GM12878 (cell line): ENCODE measurements around the gene BAHD1. TPM values are rescaled to one million over a fixed set of nuclear protein-coding genes. Genes with fewer than 3 reads are reported as not detected.
A peak's percentile ranks its signal among the peaks of the same experiment; 100 is the strongest.

ENCODE experiments used
- ATF2 ChIP-seq: IDR thresholded peaks from 2 replicates; pipeline ENCODE4 v1.6.1; 2012; ENCODE audit warnings: low read length, inconsistent platforms
- BCLAF1 ChIP-seq: fragments of 450-650 bp; IDR thresholded peaks from 2 replicates; pipeline ENCODE4 v1.6.1; 2017; ENCODE audit warnings: antibody characterized with exemption, mild to moderate bottlenecking, moderate library complexity
- BRCA1 ChIP-seq: IDR thresholded peaks from 2 replicates; pipeline ENCODE4 v1.6.1; 2011; ENCODE audit warnings: low read depth, low read length, improper control_type of control experiment
- DPF2 ChIP-seq: fragments of 450-650 bp; IDR thresholded peaks from 2 replicates; pipeline ENCODE4 v1.6.1; 2017; ENCODE audit warnings: mild to moderate bottlenecking
- FOXK2 ChIP-seq: fragments of 450-650 bp; IDR thresholded peaks from 2 replicates; pipeline ENCODE4 v1.6.1; 2017; ENCODE audit warnings: mild to moderate bottlenecking, moderate library complexity
- HCFC1 ChIP-seq: fragments of 150-350 bp; IDR thresholded peaks from 2 replicates; pipeline ENCODE4 v1.6.1; 2014; ENCODE audit warnings: low read length
- MYB ChIP-seq: fragments of 150-350 bp; IDR thresholded peaks from 2 replicates; pipeline ENCODE4 v1.6.1; 2014; ENCODE audit warnings: mild to moderate bottlenecking, low read depth, low read length, borderline replicate concordance
- NR2C2 ChIP-seq: IDR thresholded peaks from 2 replicates; pipeline ENCODE4 v1.6.1; 2011; ENCODE audit warnings: borderline replicate concordance, low read depth; ENCODE audit not compliant: control insufficient read depth, insufficient read length
- NR2F1 ChIP-seq: fragments of 450-650 bp; conservative IDR thresholded peaks from 2 replicates; pipeline ENCODE4 v1.6.1; 2017; ENCODE audit warnings: mild to moderate bottlenecking
- RELB ChIP-seq: fragments of 450-650 bp; IDR thresholded peaks from 2 replicates; pipeline ENCODE4 v1.6.1; 2017; ENCODE audit warnings: low read depth, mild to moderate bottlenecking, moderate library complexity
- SUZ12 ChIP-seq: fragments of 200-600 bp; sonication (generic); IDR thresholded peaks from one replicate; pipeline ENCODE4 v1.6.1; 2018; ENCODE audit warnings: antibody characterized with exemption, mild to moderate bottlenecking; ENCODE audit not compliant: unreplicated experiment
- TCF12 ChIP-seq: IDR thresholded peaks from 2 replicates; pipeline ENCODE4 v1.6.1; 2011; ENCODE audit warnings: low read depth, mild to moderate bottlenecking, low read length
- ZBED1 ChIP-seq: IDR thresholded peaks from 2 replicates; pipeline ENCODE4 v1.6.1; 2016; ENCODE audit warnings: borderline replicate concordance
- ZNF274 ChIP-seq: IDR thresholded peaks from one replicate; pipeline ENCODE4 v1.8.0; 2011; ENCODE audit not compliant: insufficient read length, insufficient read depth
- ZSCAN29 ChIP-seq: fragments of 450-650 bp; IDR thresholded peaks from 2 replicates; pipeline ENCODE4 v1.6.1; 2017; ENCODE audit warnings: mild to moderate bottlenecking, moderate library complexity
- polyA plus RNA-seq, 11 experiments: library from polyadenylated mRNA; depleted of rRNA in 4 of 11; unstranded in 6 of 11; stranded (reverse) in 5 of 11; fragments of >200 nt; fragmentation: Nextera tagmentation in 4 of 11; fragmentation: Illumina TruSeq in 1 of 11; extraction: Ambion mirVana in 4 of 11; extraction: Trizol in 1 of 11; gene quantifications; 1 replicate in 1 of 11; 2 replicates in 10 of 11; pipeline versions ENCODE4 v1.2.1 to v1.2.3, GENCODE V29; 2011 to 2016; ENCODE audit warnings: inconsistent platforms in 2 of 11, missing spikeins in 2 of 11, low read depth in 1 of 11
- total RNA-seq, 4 experiments: library from RNA; depleted of rRNA in 3 of 4; stranded (reverse); fragments of >200 nt in 3 of 4; fragmentation: Illumina TruSeq in 1 of 4; extraction: Trizol in 1 of 4; gene quantifications; 2 replicates each; pipeline versions ENCODE4 v1.2.1 to v1.2.3, GENCODE V29; 2013 to 2021
- TF ChIP-seq, protein P1 (sequence below): fragments of 450-650 bp; IDR thresholded peaks from 2 replicates; pipeline ENCODE4 v1.6.1; 2017; ENCODE audit warnings: borderline replicate concordance
- TF ChIP-seq, protein P2 (sequence below): fragments of 450-650 bp; IDR thresholded peaks from 2 replicates; pipeline ENCODE4 v1.6.1; 2016; ENCODE audit warnings: mild to moderate bottlenecking
- TF ChIP-seq, protein P3 (sequence below): fragments of 450-650 bp; IDR thresholded peaks from 2 replicates; pipeline ENCODE4 v1.6.1; 2018; ENCODE audit warnings: mild to moderate bottlenecking, low read depth, moderate library complexity; ENCODE audit not compliant: partially characterized antibody

BAHD1 gene
- total and polyA plus RNA-seq, 10 of the 15 experiments (the other 5 are each of a cell fraction or from before 2014, with no cell fraction given) = 0.21 to 21.8 (median 5.8) TPM

- 0 out of 2 replicates have a peak, but pooled peaks have one; percentile 47 for TF ChIP-seq RELB
- no peak for TF ChIP-seq MYB
- no peak for TF ChIP-seq ZNF274
- no peak for TF ChIP-seq ATF2
- TF ChIP-seq, protein P1, sequence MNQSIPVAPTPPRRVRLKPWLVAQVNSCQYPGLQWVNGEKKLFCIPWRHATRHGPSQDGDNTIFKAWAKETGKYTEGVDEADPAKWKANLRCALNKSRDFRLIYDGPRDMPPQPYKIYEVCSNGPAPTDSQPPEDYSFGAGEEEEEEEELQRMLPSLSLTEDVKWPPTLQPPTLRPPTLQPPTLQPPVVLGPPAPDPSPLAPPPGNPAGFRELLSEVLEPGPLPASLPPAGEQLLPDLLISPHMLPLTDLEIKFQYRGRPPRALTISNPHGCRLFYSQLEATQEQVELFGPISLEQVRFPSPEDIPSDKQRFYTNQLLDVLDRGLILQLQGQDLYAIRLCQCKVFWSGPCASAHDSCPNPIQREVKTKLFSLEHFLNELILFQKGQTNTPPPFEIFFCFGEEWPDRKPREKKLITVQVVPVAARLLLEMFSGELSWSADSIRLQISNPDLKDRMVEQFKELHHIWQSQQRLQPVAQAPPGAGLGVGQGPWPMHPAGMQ = no peak
- TF ChIP-seq, protein P2, sequence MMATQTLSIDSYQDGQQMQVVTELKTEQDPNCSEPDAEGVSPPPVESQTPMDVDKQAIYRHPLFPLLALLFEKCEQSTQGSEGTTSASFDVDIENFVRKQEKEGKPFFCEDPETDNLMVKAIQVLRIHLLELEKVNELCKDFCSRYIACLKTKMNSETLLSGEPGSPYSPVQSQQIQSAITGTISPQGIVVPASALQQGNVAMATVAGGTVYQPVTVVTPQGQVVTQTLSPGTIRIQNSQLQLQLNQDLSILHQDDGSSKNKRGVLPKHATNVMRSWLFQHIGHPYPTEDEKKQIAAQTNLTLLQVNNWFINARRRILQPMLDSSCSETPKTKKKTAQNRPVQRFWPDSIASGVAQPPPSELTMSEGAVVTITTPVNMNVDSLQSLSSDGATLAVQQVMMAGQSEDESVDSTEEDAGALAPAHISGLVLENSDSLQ = peak; percentile 98
- TF ChIP-seq TCF12 = no peak
- TF ChIP-seq, protein P3, sequence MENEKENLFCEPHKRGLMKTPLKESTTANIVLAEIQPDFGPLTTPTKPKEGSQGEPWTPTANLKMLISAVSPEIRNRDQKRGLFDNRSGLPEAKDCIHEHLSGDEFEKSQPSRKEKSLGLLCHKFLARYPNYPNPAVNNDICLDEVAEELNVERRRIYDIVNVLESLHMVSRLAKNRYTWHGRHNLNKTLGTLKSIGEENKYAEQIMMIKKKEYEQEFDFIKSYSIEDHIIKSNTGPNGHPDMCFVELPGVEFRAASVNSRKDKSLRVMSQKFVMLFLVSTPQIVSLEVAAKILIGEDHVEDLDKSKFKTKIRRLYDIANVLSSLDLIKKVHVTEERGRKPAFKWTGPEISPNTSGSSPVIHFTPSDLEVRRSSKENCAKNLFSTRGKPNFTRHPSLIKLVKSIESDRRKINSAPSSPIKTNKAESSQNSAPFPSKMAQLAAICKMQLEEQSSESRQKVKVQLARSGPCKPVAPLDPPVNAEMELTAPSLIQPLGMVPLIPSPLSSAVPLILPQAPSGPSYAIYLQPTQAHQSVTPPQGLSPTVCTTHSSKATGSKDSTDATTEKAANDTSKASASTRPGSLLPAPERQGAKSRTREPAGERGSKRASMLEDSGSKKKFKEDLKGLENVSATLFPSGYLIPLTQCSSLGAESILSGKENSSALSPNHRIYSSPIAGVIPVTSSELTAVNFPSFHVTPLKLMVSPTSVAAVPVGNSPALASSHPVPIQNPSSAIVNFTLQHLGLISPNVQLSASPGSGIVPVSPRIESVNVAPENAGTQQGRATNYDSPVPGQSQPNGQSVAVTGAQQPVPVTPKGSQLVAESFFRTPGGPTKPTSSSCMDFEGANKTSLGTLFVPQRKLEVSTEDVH = no peak
- TF ChIP-seq ZBED1 = no peak
- peak; percentile 97 for TF ChIP-seq DPF2
- TF ChIP-seq NR2C2 = no peak
- no peak for TF ChIP-seq BCLAF1
- TF ChIP-seq BRCA1 = no peak
- TF ChIP-seq ZSCAN29 = no peak
- TF ChIP-seq FOXK2 = no peak
- TF ChIP-seq SUZ12 = no peak
- TF ChIP-seq HCFC1 = no peak
- peak; percentile 60; the same call in 1 of the 2 replicates for TF ChIP-seq NR2F1
Observed at GRCh38 chr15:40405501-40406381, 35.0 kb upstream of the BAHD1 start, which contains the start of gene IVD (continued).
